ENCODE data around the gene SLC25A30. TPM values are rescaled to one million over a fixed set of nuclear protein-coding genes. Genes with fewer than 3 reads are reported as not detected.
"Not testable (repeated sequence)": the region's sequence is repeated elsewhere in the genome, so short reads cannot be mapped to it uniquely, and the experiment has no call there.

Gene SLC25A30
- total and polyA plus RNA-seq, 5 donors from 2014 or later = 0.41 to 22.9 (median 1.8) TPM

DNA sequence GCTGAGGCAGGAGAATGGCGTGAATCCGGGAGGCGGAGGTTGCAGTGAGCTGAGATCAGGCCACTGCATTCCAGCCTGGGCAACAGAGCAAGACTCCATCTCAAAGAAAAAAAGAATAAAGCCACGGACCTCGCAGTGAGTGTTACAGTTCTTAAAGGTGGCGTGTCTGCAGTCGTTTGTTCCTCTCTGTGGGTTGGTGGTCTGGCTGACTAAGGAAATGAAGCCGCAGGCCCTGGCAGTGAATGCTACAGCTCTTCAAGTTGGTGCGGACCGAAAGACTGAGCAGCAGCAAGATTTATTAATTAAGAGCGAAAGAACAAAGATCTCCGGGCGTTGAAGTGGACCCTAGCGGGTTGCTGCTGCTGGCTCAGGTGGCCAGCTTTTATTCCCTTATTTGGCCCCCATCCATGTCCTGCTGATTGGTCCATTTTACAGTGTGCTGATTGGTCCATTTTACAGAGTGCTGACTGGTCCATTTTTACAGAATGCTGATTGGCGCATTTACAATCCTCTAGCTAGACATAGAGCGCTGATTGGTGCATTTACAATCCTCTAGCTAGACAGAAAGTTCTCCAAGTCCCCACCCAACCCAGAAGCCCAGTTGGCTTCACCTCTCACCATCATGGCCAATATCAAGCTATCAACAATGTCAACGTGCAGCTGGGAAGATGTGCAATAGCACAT lies 31.1 kb downstream of the SLC25A30 start:
- not testable (repeated sequence) for H3K9me3 Mint-ChIP-seq; ATAC-seq (ENCODE audit: low read depth in 2 of 2); H3K9me3 ChIP-seq (ENCODE audit: control insufficient read depth in 2 of 2, low read length in 2 of 2); H3K4me1 Mint-ChIP-seq; H3K27ac Mint-ChIP-seq; DNase-seq; H3K27me3 ChIP-seq (ENCODE audit: control insufficient read depth, insufficient read depth, low read length); H3K4me3 Mint-ChIP-seq; H3K27ac ChIP-seq (ENCODE audit: insufficient read depth, low read length, poor library complexity, severe bottlenecking); H3K27me3 Mint-ChIP-seq; H3K4me3 ChIP-seq (ENCODE audit: low read depth, low read length); H3K4me1 ChIP-seq (ENCODE audit: control insufficient read depth, insufficient read depth, low read length, poor library complexity, severe bottlenecking)
- H3K36me3 ChIP-seq (ENCODE audit: control insufficient read depth, insufficient read depth, low read length) = peaks cover 14% of the 10 kb centered on the region
- H3K36me3 Mint-ChIP-seq = peaks cover 36% of the 10 kb centered on the region

DNA sequence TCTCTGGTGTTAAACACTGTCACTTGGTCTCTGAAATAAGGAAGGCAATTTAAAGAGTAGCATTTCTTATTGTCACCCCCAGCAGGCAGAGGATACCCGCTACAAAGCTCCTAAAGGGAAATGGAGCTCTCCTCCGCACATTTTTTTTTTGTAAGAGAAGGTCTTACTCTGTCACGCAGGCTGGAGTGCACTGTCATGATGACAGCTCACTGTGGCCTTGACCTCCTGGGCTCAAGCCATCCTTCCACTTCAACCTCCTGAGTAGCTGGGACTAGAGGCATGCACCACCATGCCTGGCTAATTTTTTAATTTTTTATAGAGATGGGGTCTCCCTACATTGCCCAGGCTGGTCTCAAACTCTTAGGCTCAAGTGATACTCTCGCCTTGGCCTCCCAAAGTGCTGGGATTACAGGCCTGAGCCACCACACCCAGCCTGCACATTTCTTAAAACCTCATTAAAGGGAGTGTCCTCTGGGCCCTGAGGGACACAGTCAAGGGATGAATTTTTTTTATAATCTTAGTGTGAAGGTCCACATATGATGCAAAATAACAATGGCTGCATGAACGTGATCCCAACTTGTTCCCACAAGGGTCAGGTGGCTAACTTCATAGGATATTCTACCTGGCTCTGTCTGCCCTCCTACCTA lies 32.1 kb downstream of the SLC25A30 start:
- DNase-seq (no peak), ATAC-seq (ENCODE audit: low read depth in 2 of 2) (no peak)
- H3K9me3 Mint-ChIP-seq = no peaks in the 10 kb centered on the region
- peaks cover 33% of the 10 kb centered on the region for H3K36me3 Mint-ChIP-seq
- H3K4me1 Mint-ChIP-seq = no peaks in the 10 kb centered on the region
- Histone ChIP-seq H3K9me3 (ENCODE audit: control insufficient read depth in 2 of 2, low read length in 2 of 2) (no peaks in the 10 kb centered on the region), H3K4me1 (ENCODE audit: control insufficient read depth, insufficient read depth, low read length, poor library complexity, severe bottlenecking) (no peaks in the 10 kb centered on the region), H3K27me3 (ENCODE audit: control insufficient read depth, insufficient read depth, low read length) (no peaks in the 10 kb centered on the region), H3K4me3 (ENCODE audit: low read depth, low read length) (no peak overlapping the region), H3K36me3 (ENCODE audit: control insufficient read depth, insufficient read depth, low read length) (peaks cover 13% of the 10 kb centered on the region), H3K27ac (ENCODE audit: insufficient read depth, low read length, poor library complexity, severe bottlenecking) (no peak overlapping the region)
- H3K27me3 Mint-ChIP-seq = no peaks in the 10 kb centered on the region
- no peak overlapping the region for H3K27ac Mint-ChIP-seq
- no peak overlapping the region for H3K4me3 Mint-ChIP-seq

DNA sequence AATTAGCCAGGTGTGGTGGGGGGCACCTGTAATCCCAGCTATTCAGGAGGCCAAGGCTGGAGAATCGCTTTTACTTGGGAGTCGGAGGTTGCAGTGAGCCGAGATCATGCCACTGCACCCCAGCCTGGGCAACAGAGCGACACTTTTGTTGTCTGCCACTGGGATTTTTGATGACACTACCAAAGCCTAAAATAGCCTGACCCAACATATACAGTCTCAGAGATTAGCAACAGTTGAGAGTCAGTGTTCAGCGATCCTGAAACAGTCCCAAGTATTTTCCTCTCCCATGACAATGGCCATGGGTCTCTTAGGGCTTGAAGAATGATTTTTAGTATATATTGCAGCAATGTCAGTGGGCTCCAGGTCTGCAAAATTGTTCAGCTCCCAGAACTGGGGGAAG lies 32.9 kb downstream of the SLC25A30 start:
- DNase-seq (no peak), ATAC-seq (ENCODE audit: low read depth in 2 of 2) (no peak)
- H3K4me3 Mint-ChIP-seq = no peak overlapping the region
- H3K4me1 ChIP-seq (ENCODE audit: control insufficient read depth, insufficient read depth, low read length, poor library complexity, severe bottlenecking) = no peaks in the 10 kb centered on the region
- H3K4me1 Mint-ChIP-seq = no peaks in the 10 kb centered on the region
- H3K9me3 ChIP-seq (ENCODE audit: control insufficient read depth in 2 of 2, low read length in 2 of 2) = no peaks in the 10 kb centered on the region
- no peaks in the 10 kb centered on the region for H3K27me3 ChIP-seq (ENCODE audit: control insufficient read depth, insufficient read depth, low read length)
- H3K36me3 Mint-ChIP-seq = peaks cover 26% of the 10 kb centered on the region
- H3K27ac Mint-ChIP-seq = no peak overlapping the region
- H3K27me3 Mint-ChIP-seq = no peaks in the 10 kb centered on the region
- H3K4me3 ChIP-seq (ENCODE audit: low read depth, low read length) = no peak overlapping the region
- H3K9me3 Mint-ChIP-seq = no peaks in the 10 kb centered on the region
- peaks cover 13% of the 10 kb centered on the region for H3K36me3 ChIP-seq (ENCODE audit: control insufficient read depth, insufficient read depth, low read length)
- no peak overlapping the region for H3K27ac ChIP-seq (ENCODE audit: insufficient read depth, low read length, poor library complexity, severe bottlenecking)

DNA sequence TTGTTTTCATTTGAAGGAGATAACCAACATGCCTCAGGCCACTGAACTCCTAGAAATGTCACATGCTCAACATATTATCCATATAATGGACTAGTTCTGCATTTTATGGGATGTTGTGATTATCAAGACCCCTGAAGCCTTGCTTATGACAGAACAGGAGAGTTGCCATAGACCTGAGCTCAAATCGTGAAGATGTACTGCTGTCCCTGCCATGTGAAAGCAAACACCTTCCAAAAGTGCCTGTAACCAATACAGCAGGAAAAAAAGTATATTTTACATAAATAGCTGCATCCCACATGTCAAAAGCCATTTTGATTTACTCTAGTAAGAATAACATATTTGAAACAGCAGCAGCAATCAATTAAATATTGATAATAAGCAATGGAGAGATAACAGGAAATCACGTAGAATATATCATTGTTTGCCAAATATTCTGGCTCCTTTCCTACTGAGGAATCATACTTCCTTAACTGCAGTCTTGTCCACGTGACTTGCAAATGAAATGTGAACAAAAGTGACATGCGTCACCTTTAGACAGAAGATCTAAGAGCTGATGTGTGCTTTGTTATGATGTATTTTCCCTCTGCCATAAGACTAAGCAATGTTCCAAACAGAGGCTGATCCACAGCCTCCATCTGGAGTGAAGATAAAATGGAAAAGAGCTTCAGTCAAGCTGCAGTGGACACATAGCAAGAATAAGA lies 33.5 kb downstream of the SLC25A30 start:
- H3K27ac Mint-ChIP-seq = no peak overlapping the region
- Histone ChIP-seq H3K27me3 (ENCODE audit: control insufficient read depth, insufficient read depth, low read length) (no peaks in the 10 kb centered on the region), H3K36me3 (ENCODE audit: control insufficient read depth, insufficient read depth, low read length) (peaks cover 13% of the 10 kb centered on the region)

DNA sequence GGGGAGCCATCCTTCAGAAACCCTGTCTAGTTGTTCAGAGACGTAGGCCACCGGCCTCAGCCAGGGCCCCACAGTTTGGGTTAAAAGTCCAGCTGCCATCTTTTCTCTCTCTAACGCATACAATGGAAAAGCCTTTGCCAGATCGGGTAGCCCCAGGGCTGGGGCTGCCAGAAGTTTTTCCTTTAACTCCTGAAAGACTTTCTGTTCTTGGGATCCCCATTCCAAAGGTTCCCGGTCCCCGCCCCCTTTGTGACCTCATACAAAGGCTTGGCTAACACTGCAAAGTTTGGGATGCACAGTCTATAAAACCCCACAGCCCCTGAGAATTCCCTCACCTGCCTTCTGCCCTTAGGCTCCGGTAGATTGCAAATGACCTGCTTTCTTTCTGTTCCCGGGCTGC lies 35.4 kb downstream of the SLC25A30 start:
- DNase-seq; H3K4me3 ChIP-seq (ENCODE audit: low read depth, low read length); H3K27me3 ChIP-seq (ENCODE audit: control insufficient read depth, insufficient read depth, low read length); H3K27ac Mint-ChIP-seq; H3K27me3 Mint-ChIP-seq; H3K27ac ChIP-seq (ENCODE audit: insufficient read depth, low read length, poor library complexity, severe bottlenecking); ATAC-seq (ENCODE audit: low read depth in 2 of 2); H3K4me1 ChIP-seq (ENCODE audit: control insufficient read depth, insufficient read depth, low read length, poor library complexity, severe bottlenecking); H3K9me3 Mint-ChIP-seq; H3K9me3 ChIP-seq (ENCODE audit: control insufficient read depth in 2 of 2, low read length in 2 of 2); H3K4me3 Mint-ChIP-seq; H3K4me1 Mint-ChIP-seq: not testable (repeated sequence)
- H3K36me3 Mint-ChIP-seq = peaks cover 22% of the 10 kb centered on the region
- peaks cover 13% of the 10 kb centered on the region for H3K36me3 ChIP-seq (ENCODE audit: control insufficient read depth, insufficient read depth, low read length)

More for the DNA sequence above, 33.5 kb downstream of the SLC25A30 start:
- Histone ChIP-seq H3K27ac (ENCODE audit: insufficient read depth, low read length, poor library complexity, severe bottlenecking) (no peak overlapping the region), H3K4me3 (ENCODE audit: low read depth, low read length) (no peak overlapping the region), H3K4me1 (ENCODE audit: control insufficient read depth, insufficient read depth, low read length, poor library complexity, severe bottlenecking) (no peaks in the 10 kb centered on the region), H3K9me3 (ENCODE audit: control insufficient read depth in 2 of 2, low read length in 2 of 2) (no peaks in the 10 kb centered on the region)
- peaks cover 24% of the 10 kb centered on the region for H3K36me3 Mint-ChIP-seq
- H3K9me3 Mint-ChIP-seq = no peaks in the 10 kb centered on the region
- no peak overlapping the region for H3K4me3 Mint-ChIP-seq
- DNase-seq (no peak), ATAC-seq (ENCODE audit: low read depth in 2 of 2) (no peak)
- no peaks in the 10 kb centered on the region for H3K27me3 Mint-ChIP-seq
- no peaks in the 10 kb centered on the region for H3K4me1 Mint-ChIP-seq

DNA sequence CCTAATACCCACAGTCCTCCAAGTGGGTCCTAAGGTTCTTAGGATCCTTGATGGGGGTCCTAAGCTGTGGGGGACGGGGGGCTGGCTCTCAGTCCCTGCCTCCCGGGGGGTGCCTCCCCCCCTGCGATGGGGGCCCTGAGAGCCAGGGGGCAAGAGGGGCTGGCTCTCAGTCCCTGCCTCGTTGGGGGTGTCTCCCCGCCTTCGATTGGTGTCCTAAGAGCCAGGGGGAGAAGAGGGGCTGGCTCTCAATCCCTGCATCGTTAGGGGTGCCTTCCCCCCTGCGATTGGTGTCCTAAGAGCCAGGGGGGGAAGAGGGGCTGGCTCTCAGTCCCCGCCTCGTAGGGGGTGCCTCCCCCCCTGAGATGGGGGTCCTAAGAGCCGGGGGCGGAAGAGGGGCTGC lies 37.0 kb downstream of the SLC25A30 start:
- Histone ChIP-seq H3K4me1 (ENCODE audit: control insufficient read depth, insufficient read depth, low read length, poor library complexity, severe bottlenecking) (no peaks in the 10 kb centered on the region), H3K36me3 (ENCODE audit: control insufficient read depth, insufficient read depth, low read length) (peaks cover 13% of the 10 kb centered on the region), H3K9me3 (ENCODE audit: control insufficient read depth in 2 of 2, low read length in 2 of 2) (no peaks in the 10 kb centered on the region), H3K27ac (ENCODE audit: insufficient read depth, low read length, poor library complexity, severe bottlenecking) (no peak overlapping the region), H3K4me3 (ENCODE audit: low read depth, low read length) (no peak overlapping the region), H3K27me3 (ENCODE audit: control insufficient read depth, insufficient read depth, low read length) (no peaks in the 10 kb centered on the region)
- H3K4me1 Mint-ChIP-seq = no peaks in the 10 kb centered on the region
- no peaks in the 10 kb centered on the region for H3K27me3 Mint-ChIP-seq
- H3K4me3 Mint-ChIP-seq = no peak overlapping the region
- ATAC-seq (ENCODE audit: low read depth in 2 of 2) (no peak), DNase-seq (no peak)
- no peak overlapping the region for H3K27ac Mint-ChIP-seq
- H3K9me3 Mint-ChIP-seq = no peaks in the 10 kb centered on the region
- H3K36me3 Mint-ChIP-seq = peaks cover 12% of the 10 kb centered on the region

DNA sequence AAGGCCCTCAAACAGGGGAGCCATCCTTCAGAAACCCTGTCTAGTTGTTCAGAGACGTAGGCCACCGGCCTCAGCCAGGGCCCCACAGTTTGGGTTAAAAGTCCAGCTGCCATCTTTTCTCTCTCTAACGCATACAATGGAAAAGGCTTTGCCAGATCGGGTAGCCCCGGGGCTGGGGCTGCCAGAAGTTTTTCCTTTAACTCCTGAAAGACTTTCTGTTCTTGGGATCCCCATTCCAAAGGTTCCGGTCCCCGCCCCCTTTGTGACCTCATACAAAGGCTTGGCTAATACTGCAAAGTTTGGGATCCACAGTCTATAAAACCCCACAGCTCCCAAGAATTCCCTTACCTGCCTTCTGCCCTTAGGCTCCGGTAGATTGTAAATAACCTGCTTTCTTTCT lies 37.5 kb downstream of the SLC25A30 start:
- not testable (repeated sequence) for DNase-seq; H3K9me3 ChIP-seq (ENCODE audit: control insufficient read depth in 2 of 2, low read length in 2 of 2); H3K4me1 Mint-ChIP-seq; H3K27ac ChIP-seq (ENCODE audit: insufficient read depth, low read length, poor library complexity, severe bottlenecking); H3K27me3 ChIP-seq (ENCODE audit: control insufficient read depth, insufficient read depth, low read length); H3K27me3 Mint-ChIP-seq; H3K27ac Mint-ChIP-seq; H3K4me3 Mint-ChIP-seq; H3K4me3 ChIP-seq (ENCODE audit: low read depth, low read length); H3K4me1 ChIP-seq (ENCODE audit: control insufficient read depth, insufficient read depth, low read length, poor library complexity, severe bottlenecking); H3K9me3 Mint-ChIP-seq; ATAC-seq (ENCODE audit: low read depth in 2 of 2)
- peaks cover 13% of the 10 kb centered on the region for H3K36me3 ChIP-seq (ENCODE audit: control insufficient read depth, insufficient read depth, low read length)
- peaks cover 12% of the 10 kb centered on the region for H3K36me3 Mint-ChIP-seq
